HG02610 (cell line): ENCODE measurements around the gene AMBRA1.

Experiments used
- ATAC-seq: cut with Tn5 transposase; IDR thresholded peaks from one replicate; pipeline ENCODE4 v1.9.1; 2021; ENCODE audit warnings: mild to moderate bottlenecking, moderate library complexity; ENCODE audit not compliant: unreplicated experiment

The AMBRA1 gene

GRCh38 chr11:46360878-46361277 is 232.9 kb downstream of the AMBRA1 start:
- ATAC-seq: peak; percentile 15

DNA sequence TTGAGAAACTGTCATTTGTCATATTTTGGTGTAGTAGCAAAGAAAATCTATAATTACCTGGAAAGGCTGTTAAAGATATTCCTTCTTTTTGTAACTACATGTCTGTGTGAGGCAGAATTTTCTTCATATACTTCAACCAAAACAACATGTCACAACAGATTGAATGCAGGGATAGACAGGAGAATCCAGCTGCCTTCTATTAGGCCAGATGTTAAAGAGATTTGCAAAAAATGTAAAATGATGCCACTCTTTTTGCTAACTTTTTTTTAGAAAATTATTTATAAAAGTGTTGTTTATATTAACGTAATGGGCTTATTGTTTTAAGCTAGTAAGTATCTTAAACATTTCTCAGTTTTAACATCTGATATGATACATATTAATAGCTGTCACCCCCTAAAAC is 233.9 kb downstream of the AMBRA1 start:
- no peak for ATAC-seq

- ATAC-seq: no peak
These were observed 236.3 kb downstream of the AMBRA1 start for GRCh38 chr11:46357483-46357936.

DNA sequence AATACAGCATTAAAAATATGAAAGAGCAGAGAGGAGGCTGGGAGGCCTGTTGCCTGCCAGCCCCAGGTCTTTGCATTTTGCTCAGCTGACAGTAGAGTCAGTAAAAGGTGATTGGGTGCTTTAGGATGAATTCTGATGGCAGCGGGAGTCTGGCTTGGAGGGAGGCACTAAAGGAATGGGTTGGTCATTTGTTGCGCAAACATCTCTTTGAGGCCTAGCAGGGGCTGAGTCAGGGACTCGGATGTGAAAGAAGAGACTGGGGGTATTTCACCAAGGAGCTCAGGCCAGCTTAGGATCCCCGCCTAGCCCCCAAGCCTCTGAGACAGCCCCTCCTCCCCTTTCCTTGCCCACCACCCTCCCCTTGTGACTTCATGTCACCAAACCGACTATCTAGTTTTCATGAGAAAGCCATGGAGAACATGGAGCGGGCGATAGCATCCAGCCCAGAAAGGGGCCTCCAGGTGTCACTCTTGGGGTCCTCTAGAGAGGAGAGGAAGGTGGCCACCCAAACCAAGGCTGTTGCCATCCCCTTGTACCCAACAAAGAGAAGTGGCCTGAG is 236.8 kb downstream of the AMBRA1 start:
- ATAC-seq: no peak

- no peak for ATAC-seq
These were observed 240.1 kb downstream of the AMBRA1 start for GRCh38 chr11:46353698-46354097.

DNA sequence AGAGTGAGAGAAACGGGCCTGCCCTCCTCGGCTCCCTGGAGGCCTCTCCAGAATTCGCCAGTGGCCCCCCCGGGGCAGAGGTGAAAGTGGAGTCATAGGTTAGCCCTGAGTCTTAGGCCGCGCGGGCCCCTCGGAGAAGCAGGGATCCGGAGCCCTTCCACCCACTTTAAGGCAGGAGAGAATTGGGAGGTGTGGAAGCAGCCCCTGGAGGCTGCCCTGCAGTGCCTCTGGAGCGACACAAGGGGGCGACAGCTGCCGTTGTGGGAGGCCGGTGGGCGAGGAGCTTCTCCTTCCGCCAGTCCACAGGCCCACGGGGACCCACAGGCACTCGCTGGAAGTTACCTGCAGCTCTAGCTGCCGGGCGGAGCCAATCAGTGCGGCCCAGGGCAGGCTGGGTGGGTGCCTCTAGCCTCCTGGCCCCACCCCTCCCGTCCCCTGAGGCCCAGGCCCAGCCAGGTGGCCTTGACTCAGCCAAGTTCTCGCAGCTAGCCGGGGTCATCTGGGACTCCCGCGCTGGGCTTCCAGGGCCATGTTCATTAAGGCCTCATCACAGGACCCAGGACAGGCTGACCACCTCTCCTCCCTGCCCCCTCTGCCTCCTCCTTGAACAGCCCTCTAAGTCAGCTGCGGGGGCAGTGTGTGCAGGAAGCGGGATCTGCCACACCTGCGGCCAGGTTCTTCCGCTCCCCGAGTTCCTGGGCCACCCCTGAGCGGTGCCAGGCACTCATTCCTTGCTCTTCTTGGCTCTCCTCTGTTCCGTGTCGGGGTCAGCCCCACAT is 241.6 kb downstream of the AMBRA1 start:
- ATAC-seq: no peak

DNA sequence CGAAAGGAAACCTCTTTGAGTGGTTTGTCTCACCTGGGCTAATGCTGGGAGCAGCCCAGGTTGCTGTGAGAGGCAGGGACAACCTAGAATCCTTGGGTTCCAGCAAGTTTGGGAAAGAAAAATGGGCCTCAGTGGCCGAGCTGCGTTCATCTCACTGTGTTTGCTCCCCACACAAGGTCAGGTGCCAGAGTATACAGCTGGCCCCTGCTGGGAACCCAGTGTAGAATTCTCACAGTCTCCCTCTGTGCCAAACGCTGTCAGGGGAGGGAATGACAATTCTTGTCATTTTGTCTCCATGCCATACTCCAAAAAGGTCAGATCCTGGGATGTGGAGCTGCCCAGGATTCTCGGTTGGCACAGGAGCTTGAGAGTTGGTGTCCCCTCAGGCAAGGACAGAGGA is 242.2 kb downstream of the AMBRA1 start:
- ATAC-seq: no peak

DNA sequence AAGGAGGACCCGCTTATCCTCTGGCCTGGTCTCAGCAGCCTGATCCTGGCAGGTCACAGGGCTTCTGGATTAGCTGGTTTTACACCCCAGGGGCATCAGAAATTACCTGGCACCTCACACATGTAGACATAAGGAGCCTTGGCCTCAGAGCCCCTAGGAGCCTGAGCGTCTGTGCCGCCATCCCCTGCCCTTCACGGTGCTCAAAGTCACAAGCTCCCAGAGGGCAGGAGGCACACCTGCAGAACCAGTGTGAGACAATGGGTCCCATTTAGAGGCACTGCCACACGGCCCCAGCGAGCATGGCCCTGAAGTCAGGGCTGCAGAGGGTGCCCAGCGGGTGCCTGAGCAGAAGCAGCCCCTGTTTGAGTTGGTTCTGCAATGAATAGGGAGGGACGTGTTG is 242.7 kb downstream of the AMBRA1 start:
- ATAC-seq: no peak

DNA sequence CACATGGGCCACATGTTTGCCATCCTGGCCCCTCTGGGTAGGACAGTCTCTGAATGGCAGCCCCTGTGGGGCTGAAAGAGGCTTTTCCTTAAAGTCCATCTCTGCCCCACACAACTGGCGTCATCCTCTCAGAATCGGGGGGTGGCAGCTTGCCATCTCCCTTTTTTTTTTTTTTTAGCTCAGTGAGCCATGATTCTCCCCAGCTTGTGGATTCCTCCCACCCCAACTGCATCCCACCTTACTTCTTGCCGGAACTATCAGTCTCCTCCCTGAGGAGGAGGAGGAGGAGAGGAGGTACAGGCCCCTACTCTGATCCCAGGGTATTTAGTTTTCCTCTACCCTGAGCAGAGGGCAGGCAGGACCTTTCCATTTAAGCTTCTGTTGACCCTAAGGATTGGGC is 243.1 kb downstream of the AMBRA1 start:
- no peak for ATAC-seq

- ATAC-seq: no peak
These were observed 245.0 kb downstream of the AMBRA1 start for GRCh38 chr11:46348566-46349401.

GRCh38 chr11:46347637-46348311 is 246.0 kb downstream of the AMBRA1 start:
- ATAC-seq: no peak

- ATAC-seq: peak; percentile 56
These were observed 246.8 kb downstream of the AMBRA1 start, which contains the start of gene DGKZ for GRCh38 chr11:46346886-46347636. TSS of gene DGKZ (plus strand) at chr11:46347463. CDS start at chr11:46347660, 197 bp downstream.
